Osteocyte (in vitro differentiated cells): Measurements from ENCODE around the gene PHF19. TPM values are rescaled to one million over a fixed set of nuclear protein-coding genes. Genes with fewer than 3 reads are reported as not detected.

Source experiments
- DNase-seq: peaks from one replicate; pipeline ENCODE4 v3.0.0; 2021; ENCODE audit warnings: mixed read lengths; ENCODE audit not compliant: unreplicated experiment; ENCODE audit errors: extremely low spot score
- H3K27ac Mint-ChIP-seq: one replicate; pipeline ENCODE4 v1.8.0; 2021; ENCODE audit warnings: mild to moderate bottlenecking, mixed read lengths; ENCODE audit not compliant: unreplicated experiment
- H3K27me3 Mint-ChIP-seq: one replicate; pipeline ENCODE4 v1.8.0; 2021; ENCODE audit warnings: mixed read lengths; ENCODE audit not compliant: unreplicated experiment
- H3K36me3 Mint-ChIP-seq: one replicate; pipeline ENCODE4 v1.8.0; 2021; ENCODE audit warnings: mixed read lengths; ENCODE audit not compliant: unreplicated experiment
- H3K4me1 Mint-ChIP-seq: one replicate; pipeline ENCODE4 v1.8.0; 2021; ENCODE audit warnings: mixed read lengths; ENCODE audit not compliant: unreplicated experiment
- H3K4me3 Mint-ChIP-seq: one replicate; pipeline ENCODE4 v1.8.0; 2021; ENCODE audit warnings: mild to moderate bottlenecking, moderate library complexity, mixed read lengths; ENCODE audit not compliant: unreplicated experiment
- H3K9me3 Mint-ChIP-seq: one replicate; pipeline ENCODE4 v1.8.0; 2021; ENCODE audit warnings: mixed read lengths; ENCODE audit not compliant: unreplicated experiment
- CTCF ChIP-seq: fragments of 200-600 bp; sonication (generic); IDR thresholded peaks from 2 replicates; pipeline ENCODE4 v1.5.0; 2021; ENCODE audit warnings: antibody characterized with exemption, mild to moderate bottlenecking, moderate library complexity
- total RNA-seq: library from RNA; stranded (reverse); gene quantifications from 2 replicates; pipeline ENCODE4 v1.2.1, GENCODE V29; 2021

Gene PHF19
- total RNA-seq, 1 donor from 2014 or later = 194 TPM

GRCh38 chr9:120820095-120820494 is 56.9 kb downstream of the PHF19 start:
- DNase-seq = no peak
- Mint-ChIP-seq H3K36me3 (peaks cover 57% of the 10 kb centered on the region), H3K4me3 (no peak overlapping the region), H3K4me1 (no peaks in the 10 kb centered on the region), H3K27me3 (no peaks in the 10 kb centered on the region), H3K9me3 (no peaks in the 10 kb centered on the region), H3K27ac (no peak overlapping the region)
- TF ChIP-seq CTCF = no peak

GRCh38 chr9:120818595-120818994 is 58.4 kb downstream of the PHF19 start:
- no peak for TF ChIP-seq CTCF
- Mint-ChIP-seq H3K4me1 (no peaks in the 10 kb centered on the region), H3K9me3 (no peaks in the 10 kb centered on the region), H3K4me3 (no peak overlapping the region), H3K27me3 (no peaks in the 10 kb centered on the region), H3K36me3 (peaks cover 50% of the 10 kb centered on the region), H3K27ac (no peak overlapping the region)
- DNase-seq = no peak

- Mint-ChIP-seq H3K4me1 (no peaks in the 10 kb centered on the region), H3K27me3 (no peaks in the 10 kb centered on the region), H3K9me3 (peaks cover 6% of the 10 kb centered on the region), H3K4me3 (no peak overlapping the region), H3K27ac (no peak overlapping the region), H3K36me3 (peaks cover 29% of the 10 kb centered on the region)
- DNase-seq = no peak
- TF ChIP-seq CTCF = no peak
Measured at GRCh38 chr9:120815075-120815474, 61.9 kb downstream of the PHF19 start.

GRCh38 chr9:120808931-120809330 is 68.1 kb downstream of the PHF19 start:
- no peak for TF ChIP-seq CTCF
- Mint-ChIP-seq H3K4me1 (no peaks in the 10 kb centered on the region), H3K4me3 (no peak overlapping the region), H3K36me3 (peaks cover 10% of the 10 kb centered on the region), H3K27me3 (no peaks in the 10 kb centered on the region), H3K27ac (no peak overlapping the region), H3K9me3 (peaks cover 37% of the 10 kb centered on the region)
- DNase-seq = no peak

GRCh38 chr9:120807607-120808379 is 69.2 kb downstream of the PHF19 start:
- DNase-seq = no peak
- Mint-ChIP-seq H3K27me3 (no peaks in the 10 kb centered on the region), H3K4me3 (no peak overlapping the region), H3K27ac (no peak overlapping the region), H3K9me3 (peaks cover 39% of the 10 kb centered on the region), H3K36me3 (peaks cover 10% of the 10 kb centered on the region), H3K4me1 (no peaks in the 10 kb centered on the region)
- no peak for TF ChIP-seq CTCF

Other genes with a start within 250 kb of the PHF19 start
- 21.4 and 21.9 TPM in 2 replicates for gene MEGF9, start 162.7 kb downstream of the PHF19 start, total RNA-seq
- gene FBXW2, start 83.8 kb downstream of the PHF19 start, total RNA-seq = 84.7 and 86.8 TPM in 2 replicates
- gene PSMD5, start 34.3 kb downstream of the PHF19 start, total RNA-seq = 53.3 and 69.5 TPM in 2 replicates
- 7.1 and 7.8 TPM in 2 replicates for gene TRAF1, start 49.6 kb upstream of the PHF19 start, total RNA-seq
- gene C5, start 173.1 kb upstream of the PHF19 start, total RNA-seq = 6.3 and 7.6 TPM in 2 replicates
- 7.5 and 10.4 TPM in 2 replicates for gene CNTRL, start 197.8 kb upstream of the PHF19 start, total RNA-seq